HCT116 (cell line): ENCODE measurements around the gene C20orf96. TPM values are rescaled to one million over a fixed set of nuclear protein-coding genes. Genes with fewer than 3 reads are reported as not detected.

ENCODE experiments used
- ATAC-seq: fragments of 200-7000 bp; cut with Tn5 transposase; 2 replicates; pipeline ENCODE4 v1.9.1; 2020; ENCODE audit warnings: mild to moderate bottlenecking, moderate library complexity
- BruUV-seq: library from RNA; stranded (reverse); fragments of 400-500 nt; replicated peaks from 2 replicates; lab custom pipeline; 2021; lab: Mats Ljungman, UMichigan
- CTCF ChIA-PET: fragments of 300-600 bp; sonication (Branson Sonifier 250); formaldehyde crosslinking; loops from one replicate; lab custom pipeline; 2021; ENCODE audit warnings: antibody characterized with exemption; lab: Charles Lee
- POLR2A ChIA-PET: fragments of 300-600, 350-600 bp; sonication (Branson Sonifier 250); formaldehyde crosslinking; loops from one replicate; lab custom pipeline; 2021; ENCODE audit warnings: antibody characterized with exemption; lab: Charles Lee
- RAD21 ChIA-PET, 2 experiments: fragments of 300-600 bp; sonication (Branson Sonifier 250); formaldehyde crosslinking; loops; one replicate each; lab custom pipeline; 2023; ENCODE audit warnings: low total read pairs in 2 of 2; ENCODE audit not compliant: uncharacterized antibody in 2 of 2, unreplicated experiment in 2 of 2, low non-redundant PET in 1 of 2; lab: Charles Lee
- DNase-seq: peaks from one replicate; pipeline ENCODE4 v3.0.0-alpha.2; 2010; ENCODE audit warnings: low read depth, low spot score
- H2AFZ ChIP-seq: fragments of 200-600 bp; shearing (Covaris generic), sonication (generic); 2 replicates; pipeline ENCODE4 v1.6.1; 2017; ENCODE audit warnings: low read depth, mixed run types, mixed read lengths, antibody characterized with exemption, low read length; ENCODE audit not compliant: poor library complexity, severe bottlenecking
- H3K27ac ChIP-seq: 2 replicates; pipeline ENCODE4 v1.5.1; 2012; ENCODE audit warnings: low read depth, low read length
- H3K27me3 ChIP-seq: fragments of 200-600 bp; sonication (generic); 2 replicates; pipeline ENCODE4 v1.6.1; 2016; ENCODE audit warnings: mixed run types, low read length, mixed read lengths; ENCODE audit not compliant: insufficient read depth
- H3K36me3 ChIP-seq, 2 experiments: fragments of 200-500 bp in 1 of 2; fragments of 200-600 bp in 1 of 2; sonication (Bioruptor generic) in 1 of 2; sonication (generic) in 1 of 2; 2 replicates each; pipeline versions ENCODE4 v1.5.1 to v1.6.1; 2014 to 2016; ENCODE audit warnings: low read length in 2 of 2, inconsistent platforms in 1 of 2, mixed read lengths in 1 of 2, mixed run types in 1 of 2; ENCODE audit not compliant: insufficient read depth in 2 of 2, control insufficient read depth in 1 of 2
- H3K4me1 ChIP-seq, 2 experiments: fragments of 200-600 bp in 1 of 2; sonication (generic) in 1 of 2; 2 replicates each; pipeline versions ENCODE4 v1.5.1 to v1.6.1; 2012 to 2017; ENCODE audit warnings: low read length in 2 of 2, inconsistent platforms in 1 of 2, mild to moderate bottlenecking in 1 of 2, mixed read lengths in 1 of 2, mixed run types in 1 of 2, moderate library complexity in 1 of 2; ENCODE audit not compliant: insufficient read depth in 2 of 2, control insufficient read depth in 1 of 2
- H3K4me2 ChIP-seq: fragments of 200-600 bp; sonication (generic); 2 replicates; pipeline ENCODE4 v1.6.1; 2017; ENCODE audit warnings: mixed run types, low read length, mixed read lengths
- H3K4me3 ChIP-seq, 2 experiments: fragments of 200-600 bp in 1 of 2; sonication (generic) in 1 of 2; replicated peaks in 1 of 2; 2 replicates each; pipeline ENCODE4 v1.5.1; 2011 to 2016; ENCODE audit warnings: low read length in 2 of 2, control low read depth in 1 of 2, low read depth in 1 of 2, mild to moderate bottlenecking in 1 of 2, mixed read lengths in 1 of 2, mixed run types in 1 of 2
- H3K79me2 ChIP-seq: fragments of 200-600 bp; sonication (generic); 2 replicates; pipeline ENCODE4 v1.6.1; 2017; ENCODE audit warnings: mild to moderate bottlenecking, mixed run types, low read length, moderate library complexity, mixed read lengths; ENCODE audit not compliant: insufficient read depth
- H3K9ac ChIP-seq: fragments of 200-600 bp; sonication (generic); 2 replicates; pipeline ENCODE4 v1.6.1; 2016; ENCODE audit warnings: low read length, mixed read lengths
- H3K9me2 ChIP-seq: fragments of 200-600 bp; sonication (generic), shearing (Covaris generic); 2 replicates; pipeline ENCODE4 v1.6.1; 2017; ENCODE audit warnings: mixed run types, mild to moderate bottlenecking, moderate library complexity; ENCODE audit not compliant: insufficient read depth
- H3K9me3 ChIP-seq, 2 experiments: fragments of 200-500 bp in 1 of 2; fragments of 200-600 bp in 1 of 2; sonication (Bioruptor generic) in 1 of 2; sonication (generic) in 1 of 2; 2 replicates each; pipeline ENCODE4 v1.6.1; 2014 to 2017; ENCODE audit warnings: low read length in 2 of 2, mixed read lengths in 2 of 2, inconsistent platforms in 1 of 2, low read depth in 1 of 2, mild to moderate bottlenecking in 1 of 2, mixed run types in 1 of 2, moderate library complexity in 1 of 2; ENCODE audit not compliant: control insufficient read depth in 1 of 2, insufficient read depth in 1 of 2
- H4K20me1 ChIP-seq: fragments of 200-600 bp; sonication (generic), shearing (Covaris generic); 2 replicates; pipeline ENCODE4 v1.6.1; 2017; ENCODE audit warnings: mixed run types, mild to moderate bottlenecking, moderate library complexity; ENCODE audit not compliant: insufficient read depth
- CBX3 ChIP-seq: IDR thresholded peaks from 2 replicates; pipeline ENCODE4 v1.6.1; 2012; ENCODE audit warnings: low read depth
- CEBPB ChIP-seq: IDR thresholded peaks from 2 replicates; pipeline ENCODE4 v1.6.1; 2012; ENCODE audit warnings: low read depth
- ELF1 ChIP-seq: IDR thresholded peaks from 2 replicates; pipeline ENCODE4 v1.6.1; 2012; ENCODE audit warnings: low read depth, borderline replicate concordance
- EZH2 ChIP-seq: fragments of 200-600 bp; sonication (generic); IDR thresholded peaks from 2 replicates; pipeline ENCODE4 v1.6.1; 2017; ENCODE audit warnings: antibody characterized with exemption, mixed run types
- EZH2phosphoT487 ChIP-seq: fragments of 200-600 bp; IDR thresholded peaks from 2 replicates; pipeline ENCODE4 v1.6.1; 2018; ENCODE audit warnings: antibody characterized with exemption, borderline replicate concordance
- FOSL1 ChIP-seq: IDR thresholded peaks from 2 replicates; pipeline ENCODE4 v1.6.1; 2012; ENCODE audit warnings: low read depth
- MAX ChIP-seq: IDR thresholded peaks from 2 replicates; pipeline ENCODE4 v1.6.1; 2012
- POLR2A ChIP-seq: IDR thresholded peaks from 2 replicates; pipeline ENCODE4 v1.7.0; 2011; ENCODE audit warnings: borderline replicate concordance; ENCODE audit not compliant: insufficient read depth, insufficient read length; ENCODE audit errors: extremely low read depth
- POLR2AphosphoS5 ChIP-seq: IDR thresholded peaks from 2 replicates; pipeline ENCODE4 v1.6.1; 2011; ENCODE audit warnings: mild to moderate bottlenecking, low read depth, low read length, moderate library complexity
- RAD21 ChIP-seq: IDR thresholded peaks from 2 replicates; pipeline ENCODE4 v1.6.1; 2012; ENCODE audit warnings: low read depth, mild to moderate bottlenecking
- SP1 ChIP-seq: IDR thresholded peaks from 2 replicates; pipeline ENCODE4 v1.6.1; 2012; ENCODE audit warnings: low read depth
- TCF7L2 ChIP-seq: IDR thresholded peaks from 2 replicates; pipeline ENCODE4 v1.7.0; 2011; ENCODE audit warnings: borderline replicate concordance, inconsistent platforms; ENCODE audit not compliant: insufficient read depth, insufficient read length; ENCODE audit errors: extremely low read depth
- ZBTB33 ChIP-seq: IDR thresholded peaks from 2 replicates; pipeline ENCODE4 v1.6.1; 2011; ENCODE audit warnings: mild to moderate bottlenecking, low read length, moderate library complexity; ENCODE audit not compliant: insufficient replicate concordance; ENCODE audit errors: extremely low read depth
- ZFX ChIP-seq: fragments of 450-650 bp; IDR thresholded peaks from 2 replicates; pipeline ENCODE4 v1.6.1; 2017
- ZNF274 ChIP-seq: fragments of 200-500 bp; sonication (Bioruptor generic); IDR thresholded peaks from 2 replicates; pipeline ENCODE4 v1.6.1; 2014; ENCODE audit warnings: mild to moderate bottlenecking, low read depth, low read length, inconsistent platforms
- intact Hi-C: fragments of 100-400 bp; cut with micrococcal nuclease; formaldehyde crosslinking; loops from 2 replicates; pipeline ENCODE4 v1.10.0; 2022
- total RNA-seq: library from RNA; stranded (reverse); gene quantifications from one replicate; pipeline ENCODE4 v1.2.1, GENCODE V29; 2021; ENCODE audit not compliant: unreplicated experiment
- TF ChIP-seq, protein P1 (sequence below), 3 experiments: fragments of 200-600 bp in 1 of 3; sonication (generic) in 1 of 3; IDR thresholded peaks in 2 of 3; conservative IDR thresholded peaks in 1 of 3; 2 replicates each; pipeline ENCODE4 v1.5.1; 2012 to 2017; ENCODE audit warnings: low read depth in 2 of 3, low read length in 2 of 3, antibody characterized with exemption in 1 of 3, borderline replicate concordance in 1 of 3, control low read depth in 1 of 3, mild to moderate bottlenecking in 1 of 3, mixed read lengths in 1 of 3, mixed run types in 1 of 3, moderate library complexity in 1 of 3; ENCODE audit not compliant: insufficient read depth in 1 of 3
- TF ChIP-seq, protein P2 (sequence below): IDR thresholded peaks from 2 replicates; pipeline ENCODE4 v1.6.1; 2012; ENCODE audit warnings: low read depth

The C20orf96 gene
- total RNA-seq, 1 experiment from 2014 or later, result 22.1 TPM

DNA sequence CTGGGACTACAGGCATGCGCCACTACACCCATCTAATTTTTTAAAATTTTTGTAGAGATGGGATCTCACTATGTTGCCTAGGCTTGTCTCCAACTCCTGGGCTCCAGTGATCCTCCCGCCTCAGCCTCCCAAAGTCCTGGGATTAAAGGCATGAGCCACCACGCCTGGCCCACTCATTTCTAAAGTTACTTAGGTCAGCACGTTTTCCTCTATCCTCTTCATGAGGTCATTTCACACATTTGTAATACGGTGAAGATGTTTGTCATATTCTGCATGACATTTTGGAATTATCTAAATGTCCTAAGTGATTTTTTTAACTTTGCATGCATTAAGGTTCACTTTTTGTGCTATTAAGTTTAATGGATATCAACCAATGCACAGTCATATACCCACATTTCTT, 22.9 kb upstream of the C20orf96 start (continued):
- TF ChIP-seq, protein P1, sequence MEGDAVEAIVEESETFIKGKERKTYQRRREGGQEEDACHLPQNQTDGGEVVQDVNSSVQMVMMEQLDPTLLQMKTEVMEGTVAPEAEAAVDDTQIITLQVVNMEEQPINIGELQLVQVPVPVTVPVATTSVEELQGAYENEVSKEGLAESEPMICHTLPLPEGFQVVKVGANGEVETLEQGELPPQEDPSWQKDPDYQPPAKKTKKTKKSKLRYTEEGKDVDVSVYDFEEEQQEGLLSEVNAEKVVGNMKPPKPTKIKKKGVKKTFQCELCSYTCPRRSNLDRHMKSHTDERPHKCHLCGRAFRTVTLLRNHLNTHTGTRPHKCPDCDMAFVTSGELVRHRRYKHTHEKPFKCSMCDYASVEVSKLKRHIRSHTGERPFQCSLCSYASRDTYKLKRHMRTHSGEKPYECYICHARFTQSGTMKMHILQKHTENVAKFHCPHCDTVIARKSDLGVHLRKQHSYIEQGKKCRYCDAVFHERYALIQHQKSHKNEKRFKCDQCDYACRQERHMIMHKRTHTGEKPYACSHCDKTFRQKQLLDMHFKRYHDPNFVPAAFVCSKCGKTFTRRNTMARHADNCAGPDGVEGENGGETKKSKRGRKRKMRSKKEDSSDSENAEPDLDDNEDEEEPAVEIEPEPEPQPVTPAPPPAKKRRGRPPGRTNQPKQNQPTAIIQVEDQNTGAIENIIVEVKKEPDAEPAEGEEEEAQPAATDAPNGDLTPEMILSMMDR (IDR thresholded peaks at IDR 0.05 in 2 of 3, conservative IDR thresholded peaks at IDR 0.05 in 1 of 3; ENCODE audit: borderline replicate concordance in 1 of 3, insufficient read depth in 1 of 3, low read depth in 2 of 3, low read length in 2 of 3), result no peak
- TF ChIP-seq, all 23 proteins: peak for 0

DNA sequence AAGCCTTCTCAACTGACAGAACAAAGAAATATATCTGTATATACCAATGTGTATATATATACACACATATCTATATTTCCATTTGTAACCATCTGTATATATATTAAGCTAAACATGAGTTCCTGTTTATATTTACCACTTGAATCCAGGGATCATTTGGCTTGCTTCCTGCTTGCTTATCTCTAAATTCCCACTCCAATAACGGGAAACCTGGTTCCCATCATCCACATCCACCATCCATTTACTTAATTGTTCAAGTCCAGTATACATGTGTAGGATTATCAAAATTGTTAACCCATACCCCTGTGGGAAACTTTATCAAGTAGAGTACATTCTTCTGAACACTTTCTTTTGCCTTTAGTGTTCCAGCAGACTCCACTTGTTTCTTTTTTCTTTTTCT, 22.3 kb upstream of the C20orf96 start:
- BruUV-seq, result no TSS peak
- H3K9me3 ChIP-seq, result no peaks in the 10 kb centered on the region
- intact Hi-C loops, result no loop called here
- no peak overlapping the region for H3K4me2 ChIP-seq
- H3K36me3 ChIP-seq, result no peaks in the 10 kb centered on the region
- no peak overlapping the region for H3K9ac ChIP-seq
- H3K4me1 ChIP-seq, result peaks cover 0 to 12% of the 10 kb centered on the region in 2 experiments; a peak in 2 of 4 replicates
- ATAC-seq (no peak), DNase-seq (no peak)
- no peak overlapping the region for H2AFZ ChIP-seq
- CTCF ChIA-PET, result no interaction called here
- no peaks in the 10 kb centered on the region for H4K20me1 ChIP-seq
- POLR2A ChIA-PET, result no interaction called here
- no peak overlapping the region for H3K4me3 ChIP-seq
- H3K9me2 ChIP-seq, result no peaks in the 10 kb centered on the region
- no peaks in the 10 kb centered on the region for H3K79me2 ChIP-seq
- H3K27ac ChIP-seq, result no peak overlapping the region
- H3K27me3 ChIP-seq, result no peaks in the 10 kb centered on the region
- RAD21 ChIA-PET, result no interaction called here
- TF ChIP-seq CEBPB (no peak), MAX (no peak), RAD21 (no peak), SP1 (no peak), FOSL1 (no peak), ZFX (no peak), TCF7L2 (no peak), ELF1 (no peak), ZBTB33 (no peak), CBX3 (no peak), POLR2A (no peak), POLR2AphosphoS5 (no peak), ZNF274 (no peak), EZH2phosphoT487 (no peak), EZH2 (no peak)
- TF ChIP-seq, protein P2, sequence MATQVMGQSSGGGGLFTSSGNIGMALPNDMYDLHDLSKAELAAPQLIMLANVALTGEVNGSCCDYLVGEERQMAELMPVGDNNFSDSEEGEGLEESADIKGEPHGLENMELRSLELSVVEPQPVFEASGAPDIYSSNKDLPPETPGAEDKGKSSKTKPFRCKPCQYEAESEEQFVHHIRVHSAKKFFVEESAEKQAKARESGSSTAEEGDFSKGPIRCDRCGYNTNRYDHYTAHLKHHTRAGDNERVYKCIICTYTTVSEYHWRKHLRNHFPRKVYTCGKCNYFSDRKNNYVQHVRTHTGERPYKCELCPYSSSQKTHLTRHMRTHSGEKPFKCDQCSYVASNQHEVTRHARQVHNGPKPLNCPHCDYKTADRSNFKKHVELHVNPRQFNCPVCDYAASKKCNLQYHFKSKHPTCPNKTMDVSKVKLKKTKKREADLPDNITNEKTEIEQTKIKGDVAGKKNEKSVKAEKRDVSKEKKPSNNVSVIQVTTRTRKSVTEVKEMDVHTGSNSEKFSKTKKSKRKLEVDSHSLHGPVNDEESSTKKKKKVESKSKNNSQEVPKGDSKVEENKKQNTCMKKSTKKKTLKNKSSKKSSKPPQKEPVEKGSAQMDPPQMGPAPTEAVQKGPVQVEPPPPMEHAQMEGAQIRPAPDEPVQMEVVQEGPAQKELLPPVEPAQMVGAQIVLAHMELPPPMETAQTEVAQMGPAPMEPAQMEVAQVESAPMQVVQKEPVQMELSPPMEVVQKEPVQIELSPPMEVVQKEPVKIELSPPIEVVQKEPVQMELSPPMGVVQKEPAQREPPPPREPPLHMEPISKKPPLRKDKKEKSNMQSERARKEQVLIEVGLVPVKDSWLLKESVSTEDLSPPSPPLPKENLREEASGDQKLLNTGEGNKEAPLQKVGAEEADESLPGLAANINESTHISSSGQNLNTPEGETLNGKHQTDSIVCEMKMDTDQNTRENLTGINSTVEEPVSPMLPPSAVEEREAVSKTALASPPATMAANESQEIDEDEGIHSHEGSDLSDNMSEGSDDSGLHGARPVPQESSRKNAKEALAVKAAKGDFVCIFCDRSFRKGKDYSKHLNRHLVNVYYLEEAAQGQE, result no peak
